ENCODE data around the gene FNDC10.
A peak's percentile ranks its signal among the peaks of the same experiment; 100 is the strongest.

Gene FNDC10

GRCh38 chr1:1624443-1625403, 24.8 kb upstream of the FNDC10 start:
- DNase-seq (ENCODE audit: low read depth) = no peak
- TF ChIP-seq, protein P1, sequence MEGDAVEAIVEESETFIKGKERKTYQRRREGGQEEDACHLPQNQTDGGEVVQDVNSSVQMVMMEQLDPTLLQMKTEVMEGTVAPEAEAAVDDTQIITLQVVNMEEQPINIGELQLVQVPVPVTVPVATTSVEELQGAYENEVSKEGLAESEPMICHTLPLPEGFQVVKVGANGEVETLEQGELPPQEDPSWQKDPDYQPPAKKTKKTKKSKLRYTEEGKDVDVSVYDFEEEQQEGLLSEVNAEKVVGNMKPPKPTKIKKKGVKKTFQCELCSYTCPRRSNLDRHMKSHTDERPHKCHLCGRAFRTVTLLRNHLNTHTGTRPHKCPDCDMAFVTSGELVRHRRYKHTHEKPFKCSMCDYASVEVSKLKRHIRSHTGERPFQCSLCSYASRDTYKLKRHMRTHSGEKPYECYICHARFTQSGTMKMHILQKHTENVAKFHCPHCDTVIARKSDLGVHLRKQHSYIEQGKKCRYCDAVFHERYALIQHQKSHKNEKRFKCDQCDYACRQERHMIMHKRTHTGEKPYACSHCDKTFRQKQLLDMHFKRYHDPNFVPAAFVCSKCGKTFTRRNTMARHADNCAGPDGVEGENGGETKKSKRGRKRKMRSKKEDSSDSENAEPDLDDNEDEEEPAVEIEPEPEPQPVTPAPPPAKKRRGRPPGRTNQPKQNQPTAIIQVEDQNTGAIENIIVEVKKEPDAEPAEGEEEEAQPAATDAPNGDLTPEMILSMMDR (conservative IDR thresholded peaks at IDR 0.05; ENCODE audit: control insufficient read depth, insufficient read depth, low read depth, low read length) = no peak
- no peak overlapping the region for H3K4me3 ChIP-seq (ENCODE audit: control insufficient read depth, low read depth, low read length)

- no peak overlapping the region for H3K4me3 ChIP-seq (ENCODE audit: control insufficient read depth, low read depth, low read length)
- DNase-seq (ENCODE audit: low read depth) = no peak
- TF ChIP-seq, protein P1 (conservative IDR thresholded peaks at IDR 0.05; ENCODE audit: control insufficient read depth, insufficient read depth, low read depth, low read length) = no peak
Measured at GRCh38 chr1:1623631-1624442, 23.9 kb upstream of the FNDC10 start.

DNA sequence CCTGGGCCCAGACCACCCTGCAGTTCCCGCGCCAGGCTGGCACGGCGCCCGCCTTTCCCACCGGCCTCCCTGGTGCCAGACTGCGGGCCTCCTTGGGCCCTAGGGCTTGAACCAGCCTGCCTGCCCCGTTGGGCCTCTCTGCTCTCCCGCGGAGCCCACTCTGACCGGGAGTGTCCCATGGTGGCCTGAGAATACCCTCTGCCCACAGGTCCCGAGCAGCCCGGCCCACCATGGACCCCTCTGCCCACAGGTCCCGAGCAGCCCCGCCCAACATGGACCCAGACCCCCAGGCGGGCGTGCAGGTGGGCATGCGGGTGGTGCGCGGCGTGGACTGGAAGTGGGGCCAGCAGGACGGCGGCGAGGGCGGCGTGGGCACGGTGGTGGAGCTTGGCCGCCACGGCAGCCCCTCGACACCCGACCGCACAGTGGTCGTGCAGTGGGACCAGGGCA, 23.3 kb upstream of the FNDC10 start:
- no peak overlapping the region for H3K4me3 ChIP-seq (ENCODE audit: control insufficient read depth, low read depth, low read length)
- TF ChIP-seq, protein P1 (conservative IDR thresholded peaks at IDR 0.05; ENCODE audit: control insufficient read depth, insufficient read depth, low read depth, low read length) = no peak
- no peak for DNase-seq (ENCODE audit: low read depth)

DNA sequence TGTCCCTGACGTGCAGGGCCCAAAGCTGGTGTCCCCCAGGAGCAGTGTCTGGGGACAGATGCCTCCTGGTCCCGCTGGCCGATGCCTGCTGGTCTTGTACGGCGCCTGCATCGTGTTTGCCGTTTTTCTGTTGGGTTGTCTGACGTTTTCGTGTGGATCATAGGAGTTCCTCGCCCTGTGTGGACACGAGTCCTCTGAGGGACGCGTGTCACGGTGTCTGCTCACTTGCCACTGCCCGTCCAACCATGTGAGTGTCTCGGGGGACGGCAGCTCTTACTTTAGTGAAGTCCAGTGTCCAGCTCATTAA, 22.8 kb upstream of the FNDC10 start:
- DNase-seq (ENCODE audit: low read depth) = no peak
- TF ChIP-seq, protein P1 (conservative IDR thresholded peaks at IDR 0.05; ENCODE audit: control insufficient read depth, insufficient read depth, low read depth, low read length) = no peak

GRCh38 chr1:1622010-1622787, 22.3 kb upstream of the FNDC10 start:
- TF ChIP-seq, protein P1 (conservative IDR thresholded peaks at IDR 0.05; ENCODE audit: control insufficient read depth, insufficient read depth, low read depth, low read length) = no peak
- peak; percentile 37 for DNase-seq (ENCODE audit: low read depth)
- H3K4me3 ChIP-seq (ENCODE audit: control insufficient read depth, low read depth, low read length) = no peak overlapping the region

More for the DNA sequence above, 22.8 kb upstream of the FNDC10 start:
- H3K4me3 ChIP-seq (ENCODE audit: control insufficient read depth, low read depth, low read length) = no peak overlapping the region

Data from fibroblast of mammary gland (primary cell).